Tibial nerve (tissue), 4 donors: Measurements from ENCODE around the gene TARBP2. TPM values are rescaled to one million over a fixed set of nuclear protein-coding genes. Genes with fewer than 3 reads are reported as not detected.

Experiments
- DNase-seq, 2 donors: peaks; one replicate each; pipeline ENCODE4 v3.0.0-alpha.2; 2019; ENCODE audit warnings: low spot score in 2 of 2
- H3K27ac ChIP-seq, 4 donors: fragments of 200-600 bp; sonication (generic) in 3 of 4; one replicate each; pipeline ENCODE4 v1.5.1; 2017 to 2019; ENCODE audit warnings: mild to moderate bottlenecking in 1 of 4
- H3K27me3 ChIP-seq, 2 donors: fragments of 200-600 bp; sonication (generic) in 1 of 2; one replicate each; pipeline versions ENCODE4 v1.5.1 to v1.6.0; 2017 to 2019
- H3K36me3 ChIP-seq, 3 donors: fragments of 200-600 bp; sonication (generic); one replicate each; pipeline ENCODE4 v1.5.1; 2018 to 2019
- H3K4me1 ChIP-seq, 4 donors: fragments of 200-600 bp; sonication (generic) in 3 of 4; one replicate each; pipeline ENCODE4 v1.5.1; 2017 to 2019
- H3K4me3 ChIP-seq, 4 donors: fragments of 200-600 bp; sonication (generic) in 3 of 4; one replicate each; pipeline ENCODE4 v1.5.1; 2017 to 2019; ENCODE audit warnings: mild to moderate bottlenecking in 1 of 4, moderate library complexity in 1 of 4
- H3K9me3 ChIP-seq, 4 donors: fragments of 200-600 bp; sonication (generic) in 3 of 4; one replicate each; pipeline ENCODE4 v1.5.1; 2017 to 2019
- EP300 ChIP-seq, 2 donors: sonication (generic); formaldehyde crosslinking; IDR thresholded peaks; one replicate each; pipeline ENCODE4 v1.6.1; 2017; ENCODE audit warnings: antibody characterized with exemption in 2 of 2, mild to moderate bottlenecking in 1 of 2
- POLR2A ChIP-seq, 2 donors: fragments of 450-650 bp; IDR thresholded peaks; one replicate each; pipeline ENCODE4 v1.6.1; 2017; ENCODE audit warnings: antibody characterized with exemption in 2 of 2, mild to moderate bottlenecking in 2 of 2, moderate library complexity in 2 of 2
- WGBS, 2 donors: methylation state at CpG; one replicate each; pipeline ENCODE4 v1.1.5; 2018; 5-methylcytosine and 5-hydroxymethylcytosine counted together
- small RNA-seq: library from RNA; depleted of rRNA; stranded (forward); fragments of <200 nt; gene quantifications from one replicate; pipeline ENCODE3, GENCODE V24; 2016
- total RNA-seq, 4 donors: library from RNA; depleted of rRNA; stranded (reverse); fragments of >200 nt; gene quantifications; one replicate each; pipeline ENCODE4 v1.1.0, GENCODE V29; 2016
- TF ChIP-seq, protein P1 (sequence below), 5 experiments: fragments of 200-600 bp in 3 of 5; fragments of 450-650 bp in 2 of 5; sonication (generic) in 3 of 5; IDR thresholded peaks; one replicate each; pipeline ENCODE4 v1.5.1; 2016 to 2019; ENCODE audit warnings: antibody characterized with exemption in 5 of 5, mild to moderate bottlenecking in 3 of 5, moderate library complexity in 2 of 5

TARBP2 gene
- total RNA-seq, 4 donors from 2014 or later: 25.3 to 56.4 (median 36.1) TPM

DNA sequence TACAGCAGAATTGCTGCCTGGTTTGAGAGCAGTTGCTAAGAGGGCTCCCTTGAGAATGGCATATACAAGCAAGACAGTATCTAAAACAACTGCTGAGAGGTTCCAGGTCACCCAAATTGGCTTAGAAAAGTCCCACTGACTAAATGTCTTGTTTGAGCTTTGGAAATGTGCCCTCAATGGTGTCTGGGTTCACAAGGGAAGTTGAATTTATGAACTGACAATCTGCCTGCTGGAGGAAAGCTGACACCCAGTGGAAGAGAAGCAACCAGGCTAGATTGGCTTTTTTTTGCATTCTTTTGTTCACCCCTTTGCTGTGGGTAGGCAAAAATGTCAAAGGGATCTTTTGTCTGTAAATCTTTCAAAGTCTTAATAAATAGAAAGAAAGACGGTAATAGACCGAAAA lies 50.8 kb downstream of the TARBP2 start:
- Histone ChIP-seq H3K27ac (peak overlapping the region in 1 of 4 donors; percentile 11), H3K36me3 (peaks cover 0 to 51% (median 0%) of the 10 kb centered on the region in 3 donors), H3K9me3 (no peaks in the 10 kb centered on the region), H3K27me3 (no peaks in the 10 kb centered on the region), H3K4me1 (peaks cover 0 to 8% (median 2%) of the 10 kb centered on the region in 4 donors), H3K4me3 (no peak overlapping the region)
- 49 to 55% methylated on average over 2 of the region's 2 CpGs for WGBS, 2 donors
- no peak for DNase-seq
- TF ChIP-seq POLR2A (IDR thresholded peaks at IDR 0.05): no peak
- TF ChIP-seq EP300 (IDR thresholded peaks at IDR 0.05): no peak
- TF ChIP-seq, protein P1, sequence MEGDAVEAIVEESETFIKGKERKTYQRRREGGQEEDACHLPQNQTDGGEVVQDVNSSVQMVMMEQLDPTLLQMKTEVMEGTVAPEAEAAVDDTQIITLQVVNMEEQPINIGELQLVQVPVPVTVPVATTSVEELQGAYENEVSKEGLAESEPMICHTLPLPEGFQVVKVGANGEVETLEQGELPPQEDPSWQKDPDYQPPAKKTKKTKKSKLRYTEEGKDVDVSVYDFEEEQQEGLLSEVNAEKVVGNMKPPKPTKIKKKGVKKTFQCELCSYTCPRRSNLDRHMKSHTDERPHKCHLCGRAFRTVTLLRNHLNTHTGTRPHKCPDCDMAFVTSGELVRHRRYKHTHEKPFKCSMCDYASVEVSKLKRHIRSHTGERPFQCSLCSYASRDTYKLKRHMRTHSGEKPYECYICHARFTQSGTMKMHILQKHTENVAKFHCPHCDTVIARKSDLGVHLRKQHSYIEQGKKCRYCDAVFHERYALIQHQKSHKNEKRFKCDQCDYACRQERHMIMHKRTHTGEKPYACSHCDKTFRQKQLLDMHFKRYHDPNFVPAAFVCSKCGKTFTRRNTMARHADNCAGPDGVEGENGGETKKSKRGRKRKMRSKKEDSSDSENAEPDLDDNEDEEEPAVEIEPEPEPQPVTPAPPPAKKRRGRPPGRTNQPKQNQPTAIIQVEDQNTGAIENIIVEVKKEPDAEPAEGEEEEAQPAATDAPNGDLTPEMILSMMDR (IDR thresholded peaks at IDR 0.05): no peak

GRCh38 chr12:53552361-53553327 lies 51.6 kb downstream of the TARBP2 start:
- WGBS, 2 donors: 74 to 79% methylated on average over 14 of the region's 14 CpGs

More at GRCh38 chr12:53552361-53553327, 51.6 kb downstream of the TARBP2 start:
- H3K4me3 ChIP-seq: no peak overlapping the region
- H3K27ac ChIP-seq: no peak overlapping the region
- no peaks in the 10 kb centered on the region for H3K27me3 ChIP-seq
- DNase-seq: no peak
- no peaks in the 10 kb centered on the region for H3K9me3 ChIP-seq
- H3K36me3 ChIP-seq: peaks cover 0 to 46% (median 0%) of the 10 kb centered on the region in 3 donors
- TF ChIP-seq, protein P1 (IDR thresholded peaks at IDR 0.05): no peak
- TF ChIP-seq POLR2A (IDR thresholded peaks at IDR 0.05) (no peak), EP300 (IDR thresholded peaks at IDR 0.05) (no peak)
- H3K4me1 ChIP-seq: peaks cover 0 to 9% (median 2%) of the 10 kb centered on the region in 4 donors

Small RNAs within 50 kb of the gene (small RNA-seq; reads per million reads assigned to genes)
- gene AC023509.3: not detected

Other genes with a start within 250 kb of the TARBP2 start
- 1 to 10 TPM in 3 of 4 donors, not detected in 1; 2.2 to 8.7 (median 2.5) TPM for gene ESPL1, start 233.0 kb upstream of the TARBP2 start, total RNA-seq
- gene PFDN5, start 205.7 kb upstream of the TARBP2 start, total RNA-seq: 100 to 1,000 TPM; 518 to 673 (median 591) TPM
- 10 to 100 TPM; 49.2 to 82.8 (median 54.3) TPM for gene MYG1, start 201.6 kb upstream of the TARBP2 start, total RNA-seq
- 10 to 100 TPM; 55.5 to 76.8 (median 64.5) TPM for gene AAAS, start 179.7 kb upstream of the TARBP2 start, total RNA-seq
- under 1 TPM in 1 of 4 donors, not detected in 3; 0.21 TPM for gene SP7, start 164.9 kb upstream of the TARBP2 start, total RNA-seq
- gene SP1, start 121.1 kb upstream of the TARBP2 start, total RNA-seq: 10 to 100 TPM; 45.3 to 81.5 (median 65.0) TPM
- not detected for gene AMHR2, start 77.4 kb upstream of the TARBP2 start, total RNA-seq
- gene PRR13, start 59.5 kb upstream of the TARBP2 start, total RNA-seq: 100 to 1,000 TPM in 1 of 4 donors, 10 to 100 TPM in 3; 54.6 to 125 (median 57.0) TPM
- 100 to 1,000 TPM; 414 to 583 (median 490) TPM for gene PCBP2, start 49.2 kb upstream of the TARBP2 start, total RNA-seq
- gene MAP3K12, start 1.8 kb upstream of the TARBP2 start, total RNA-seq: 10 to 100 TPM; 35.6 to 95.1 (median 58.3) TPM
- gene NPFF, start 6.2 kb downstream of the TARBP2 start, total RNA-seq: not detected
- 10 to 100 TPM; 30.1 to 47.9 (median 34.4) TPM for gene ATF7, start 125.1 kb downstream of the TARBP2 start, total RNA-seq
- gene ATP5MC2, start 174.8 kb downstream of the TARBP2 start, total RNA-seq: 100 to 1,000 TPM; 191 to 223 (median 208) TPM
- 100 to 1,000 TPM; 226 to 383 (median 285) TPM for gene CALCOCO1, start 226.2 kb downstream of the TARBP2 start, total RNA-seq